Hematopoietic multipotent progenitor cell treated with erythropoietin and hydrocortisone succinate and interleukin-3 and kit ligand, for 8 days (in vitro differentiated cells): ENCODE measurements around the gene HOXA2.
A peak's percentile ranks its signal among the peaks of the same experiment; 100 is the strongest.

Experiments
- DNase-seq: peaks from one replicate; pipeline ENCODE4 v3.0.0-alpha.2; 2015

HOXA2 gene

DNA sequence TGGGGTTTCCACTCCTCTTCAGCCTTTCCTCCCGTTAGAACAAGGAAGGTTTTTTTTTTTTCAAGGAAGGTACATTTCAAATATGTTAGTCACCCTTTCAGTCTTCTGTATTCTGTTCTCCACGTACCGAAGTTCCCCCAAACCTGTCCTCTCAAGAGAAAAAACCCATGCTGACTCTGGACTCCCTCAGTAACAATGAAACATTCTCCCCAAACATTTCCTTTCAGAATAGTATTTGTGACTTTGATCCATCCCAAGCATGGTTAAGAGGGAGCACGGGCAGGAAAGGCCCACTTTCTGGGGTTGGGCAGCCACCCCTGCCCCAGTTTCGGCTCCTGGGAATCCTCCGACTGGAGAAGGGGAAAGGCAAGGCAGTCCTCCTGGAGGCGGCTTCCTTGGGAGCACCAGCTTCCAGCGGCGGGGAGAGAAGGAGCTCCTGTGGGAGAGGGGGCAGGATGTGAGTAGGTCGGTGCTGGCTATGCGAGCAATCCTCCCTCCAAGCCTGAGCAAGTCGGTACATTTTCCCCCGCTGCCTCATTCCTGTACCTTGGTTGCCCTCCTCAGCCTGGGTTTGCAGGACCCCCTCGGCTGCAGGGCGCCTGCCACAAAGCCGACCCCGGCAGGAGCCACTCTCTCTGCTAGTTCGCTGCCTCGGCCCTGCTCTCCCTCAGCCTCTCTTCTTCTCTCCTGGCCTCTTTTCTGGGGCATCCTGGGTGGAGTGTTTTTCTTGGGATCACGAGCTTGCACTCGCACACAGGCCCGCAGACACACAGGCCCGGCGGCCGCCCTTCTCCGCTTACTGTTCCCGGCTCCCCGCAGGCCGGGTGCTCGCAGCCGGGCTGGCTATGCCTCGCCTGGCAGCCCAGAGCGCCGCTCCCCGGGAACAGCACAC lies 4.6 kb downstream of the HOXA2 start:
- no peak for DNase-seq

DNA sequence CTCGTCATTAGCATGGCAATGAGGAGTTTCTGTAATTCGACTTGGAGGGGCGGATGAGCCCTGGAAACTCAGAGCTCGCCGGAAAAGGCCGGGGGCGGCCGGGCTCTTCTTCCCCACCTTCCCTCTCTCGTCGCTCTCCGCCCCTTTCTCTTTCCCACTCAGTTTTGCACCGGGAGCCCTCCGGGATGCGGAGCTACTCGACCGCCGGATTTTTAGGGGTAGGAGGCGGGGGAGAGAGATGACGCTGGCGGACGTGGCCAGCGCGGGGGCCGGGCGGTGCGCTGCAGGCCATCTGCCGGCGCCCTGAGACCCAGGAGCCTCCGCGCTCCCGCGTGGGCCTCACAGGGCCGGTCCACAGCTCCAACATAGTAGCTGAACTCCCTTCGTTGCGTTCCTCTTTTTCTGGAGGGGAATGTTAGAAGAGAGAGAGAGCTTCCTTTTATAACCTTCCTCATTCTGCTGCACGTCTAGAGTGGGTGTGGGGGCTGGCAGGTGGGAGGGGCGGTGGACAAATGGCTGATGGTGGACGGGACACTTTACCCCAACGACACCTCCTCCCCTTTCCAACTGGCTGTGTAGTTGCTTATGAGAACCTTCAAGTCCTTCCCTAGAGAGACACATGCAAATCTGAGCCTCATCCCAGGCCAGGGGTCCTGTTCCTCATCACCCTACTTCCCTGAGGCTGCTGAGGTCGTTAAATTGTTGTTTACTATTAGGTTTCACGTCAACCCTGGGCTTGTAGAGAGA lies 5.5 kb downstream of the HOXA2 start:
- no peak for DNase-seq

DNA sequence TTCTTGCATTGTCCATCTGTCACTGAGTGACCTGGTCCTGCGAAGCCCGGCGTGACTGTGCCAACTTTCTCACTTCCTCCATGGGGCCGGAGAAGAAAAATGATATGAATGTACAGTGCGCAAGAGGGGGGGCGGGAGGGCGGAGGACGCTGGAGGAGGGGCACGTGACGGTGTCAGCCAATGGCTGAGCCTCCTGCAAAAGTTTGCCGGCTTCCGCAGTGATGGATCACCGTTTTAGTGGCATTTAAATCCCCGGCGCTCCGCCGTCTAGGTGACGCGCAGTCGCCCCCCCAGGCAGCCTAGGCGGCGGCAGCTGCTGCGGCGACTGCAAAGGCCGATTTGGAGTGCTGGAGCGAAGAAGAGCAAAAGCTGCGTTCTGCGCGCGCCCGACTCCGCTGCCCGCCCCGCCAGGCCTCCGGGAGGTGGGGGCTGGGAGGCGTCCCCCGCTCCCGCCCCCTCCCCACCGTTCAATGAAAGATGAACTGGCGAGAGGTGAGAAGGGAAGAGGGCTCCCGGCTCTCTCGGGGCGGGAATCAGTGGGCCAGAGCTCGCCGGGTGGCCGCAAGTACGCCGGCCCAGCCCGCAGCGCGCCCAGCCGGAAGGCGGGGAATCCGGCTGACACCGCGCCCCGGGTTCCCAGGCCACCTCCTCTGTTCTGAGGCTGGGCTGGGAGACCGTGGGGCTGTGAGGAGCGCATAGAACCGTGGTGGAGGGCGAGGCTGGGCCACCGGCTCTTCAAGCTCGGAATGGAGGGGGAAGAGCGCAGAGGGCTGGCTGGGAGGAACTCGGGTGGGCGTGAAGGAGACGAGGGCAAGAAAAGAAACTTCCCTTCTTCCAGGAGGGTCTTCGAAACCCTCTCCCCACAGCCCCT lies 6.4 kb downstream of the HOXA2 start, which contains the start of gene HOXA1:
Gene HOXA1, minus strand, starts transcription at position 104 of the 871 bp plus-strand sequence. Its CDS starts 88 bp downstream, at position 16.
- DNase-seq, result peak; percentile 72

DNA sequence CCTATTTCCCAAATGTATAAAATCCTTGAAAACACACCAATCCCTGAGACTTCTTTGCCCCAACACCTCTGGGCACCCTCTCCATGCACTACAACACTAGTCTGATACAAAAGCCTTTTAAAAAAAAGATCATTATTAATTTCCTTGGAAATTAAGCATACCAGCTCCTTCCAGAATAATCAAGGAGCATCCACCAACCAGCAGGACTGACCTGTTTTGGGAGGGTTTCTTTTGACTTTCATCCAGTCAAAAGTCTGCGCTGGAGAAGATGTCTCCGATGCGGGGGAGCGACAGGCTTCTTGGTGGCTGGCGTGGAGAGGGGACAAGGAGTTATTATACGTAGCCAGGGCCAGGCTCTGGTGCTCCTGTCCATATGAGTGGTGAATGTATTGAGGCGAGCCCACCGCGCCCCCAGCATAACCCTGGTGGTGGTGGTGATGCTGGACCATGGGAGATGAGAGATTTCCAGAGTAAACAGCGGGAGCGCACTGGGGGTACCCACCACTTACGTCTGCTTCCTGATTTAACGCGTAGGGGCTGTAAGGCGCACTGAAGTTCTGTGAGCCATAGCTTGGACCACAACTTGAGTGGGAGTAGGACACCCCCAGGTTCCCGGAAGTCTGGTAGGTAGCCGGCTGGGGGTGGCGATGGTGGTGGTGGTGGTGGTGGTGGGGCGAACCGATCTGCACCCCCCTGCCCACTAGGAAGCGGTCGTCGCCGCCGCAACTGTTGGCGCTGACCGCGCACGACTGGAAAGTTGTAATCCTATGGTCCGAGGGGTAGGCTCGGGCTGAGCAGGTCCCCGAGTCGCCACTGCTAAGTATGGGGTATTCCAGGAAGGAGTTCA lies 7.2 kb downstream of the HOXA2 start:
- no peak for DNase-seq

DNA sequence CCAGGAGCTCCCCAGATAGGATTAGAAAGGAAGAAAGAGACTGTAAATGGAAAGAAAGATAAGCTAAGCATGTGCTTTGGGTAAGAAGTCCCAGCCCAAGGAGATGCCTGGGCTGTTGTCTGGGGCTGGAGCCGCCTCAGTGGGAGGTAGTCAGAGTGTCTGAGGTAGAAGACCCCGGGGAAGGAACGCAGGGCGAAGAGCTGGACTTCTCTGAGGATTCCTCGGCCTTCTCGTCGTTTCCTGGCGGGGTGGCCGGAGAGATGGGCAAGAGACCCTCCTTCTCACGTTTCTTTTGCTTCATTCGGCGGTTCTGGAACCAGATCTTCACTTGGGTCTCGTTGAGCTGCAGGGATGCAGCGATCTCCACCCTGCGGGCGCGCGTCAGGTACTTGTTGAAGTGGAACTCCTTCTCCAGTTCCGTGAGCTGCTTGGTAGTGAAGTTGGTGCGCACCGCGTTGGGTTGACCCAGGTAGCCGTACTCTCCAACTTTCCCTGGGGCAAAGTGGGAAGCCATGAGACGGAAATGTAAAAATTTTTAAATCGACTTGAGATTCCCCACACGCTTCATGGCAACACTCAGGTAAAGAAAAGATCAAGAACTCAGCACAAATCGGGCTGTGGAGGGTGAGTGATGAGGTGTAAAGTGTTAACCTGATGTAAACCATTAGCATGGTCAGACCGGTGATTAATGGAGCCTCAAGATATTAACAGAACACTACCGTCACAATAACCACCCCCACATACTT lies 8.0 kb downstream of the HOXA2 start:
- no peak for DNase-seq

DNA sequence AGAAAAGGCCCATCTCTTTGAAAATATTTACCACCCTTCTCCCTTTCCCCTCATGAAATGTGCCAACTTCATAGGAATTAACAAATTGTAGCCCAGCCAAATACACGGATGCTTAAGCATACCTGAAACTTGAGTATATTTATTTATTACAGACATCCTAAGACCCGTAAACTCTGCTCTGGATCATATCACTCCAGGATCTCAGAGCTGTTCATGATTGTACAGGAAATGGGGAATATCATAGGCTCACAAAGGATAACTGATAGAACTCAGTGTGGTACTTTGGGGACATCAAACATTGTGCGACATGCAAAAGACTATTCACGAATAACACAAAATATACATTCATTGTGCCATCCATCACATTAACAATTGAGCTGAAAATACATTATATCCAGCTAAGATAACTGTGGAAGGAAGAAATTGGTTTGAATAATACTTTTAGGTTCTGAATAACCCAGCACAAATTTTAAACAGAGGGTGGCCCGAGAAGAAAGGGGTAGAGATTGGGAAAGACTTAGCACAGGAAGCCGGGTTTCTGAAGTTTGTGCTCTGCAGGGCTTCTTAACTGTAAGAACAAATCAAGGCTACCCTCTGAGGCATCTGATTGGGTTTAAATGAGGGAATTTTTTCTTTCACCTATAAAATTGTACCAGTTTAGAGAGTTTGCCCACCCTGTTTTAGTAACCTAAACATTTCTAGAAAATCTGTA lies 9.1 kb downstream of the HOXA2 start:
- no peak for DNase-seq

DNA sequence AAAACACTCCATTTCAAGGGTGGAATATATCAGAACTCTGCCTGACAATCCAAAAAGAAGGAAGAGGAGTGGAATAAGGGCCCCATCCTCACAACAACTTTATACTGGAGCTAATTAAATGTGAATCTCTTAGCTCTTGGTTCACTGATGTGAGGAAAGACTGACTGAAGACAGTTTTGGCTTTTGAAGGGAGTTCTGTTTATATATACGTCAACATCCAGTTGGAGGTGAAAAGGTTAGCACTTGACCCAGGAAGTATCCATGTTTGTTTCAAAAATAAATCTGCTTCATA lies 9.7 kb downstream of the HOXA2 start:
- DNase-seq, result no peak

DNA sequence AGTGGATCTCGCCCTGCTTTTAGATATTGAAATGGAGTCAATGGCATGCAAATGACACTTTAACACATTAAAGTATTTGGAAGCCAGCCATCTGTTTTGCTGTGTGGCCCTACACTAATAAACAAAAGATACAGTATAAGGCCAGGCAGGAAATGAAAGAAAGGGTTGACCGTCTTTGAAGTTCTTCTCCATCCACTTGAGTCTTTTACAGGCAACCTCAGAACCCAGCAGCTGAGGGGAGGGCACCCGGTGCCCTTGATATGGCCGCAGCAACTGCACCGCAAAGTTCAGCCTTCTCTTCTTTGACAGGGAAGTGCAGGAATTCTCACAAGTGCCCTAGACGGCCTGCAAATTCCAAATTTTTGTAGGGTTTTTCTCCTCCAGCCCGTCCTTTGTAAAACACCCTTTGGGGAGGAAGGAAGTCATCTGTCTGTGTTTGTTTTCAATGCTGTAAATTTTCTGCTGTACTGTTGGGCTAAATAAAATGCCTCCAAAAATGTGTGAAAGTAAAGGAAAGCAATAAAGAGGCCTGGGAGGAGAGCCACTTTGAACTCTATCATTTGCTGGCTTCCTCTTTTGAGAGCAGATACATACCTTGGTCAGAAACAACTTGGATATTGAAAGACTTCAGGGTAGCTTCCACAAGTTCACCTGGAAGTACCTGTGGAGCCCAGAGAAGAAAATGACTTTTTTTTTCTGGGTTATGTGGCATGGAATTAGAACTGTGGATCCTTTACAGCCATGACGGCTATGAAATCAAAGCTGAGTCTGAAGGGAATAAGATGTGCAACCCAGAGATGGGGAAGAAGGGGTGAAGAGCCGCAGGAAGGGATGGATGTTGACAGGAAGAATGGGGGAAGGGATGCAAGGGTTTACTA lies 10.3 kb downstream of the HOXA2 start:
- no peak for DNase-seq

DNA sequence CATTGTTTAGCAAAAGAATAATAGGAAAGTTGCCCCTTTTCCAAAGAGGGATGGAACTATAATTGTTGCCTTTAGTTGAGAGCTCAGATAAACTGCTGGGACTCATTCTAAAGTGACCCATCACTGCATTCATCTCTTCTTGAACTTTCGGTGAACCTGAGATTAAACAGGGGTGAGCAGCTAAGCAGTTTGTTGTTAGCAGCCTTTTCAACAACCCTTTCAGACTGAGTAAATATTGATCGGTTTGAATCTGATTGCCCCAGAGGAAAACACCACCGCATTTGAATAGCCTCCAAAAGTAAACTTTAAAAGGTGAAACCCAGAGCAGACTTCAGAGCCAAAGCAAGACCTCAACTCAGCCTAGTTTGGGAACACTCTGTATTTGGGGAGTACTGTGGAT lies 11.4 kb downstream of the HOXA2 start:
- no peak for DNase-seq

DNA sequence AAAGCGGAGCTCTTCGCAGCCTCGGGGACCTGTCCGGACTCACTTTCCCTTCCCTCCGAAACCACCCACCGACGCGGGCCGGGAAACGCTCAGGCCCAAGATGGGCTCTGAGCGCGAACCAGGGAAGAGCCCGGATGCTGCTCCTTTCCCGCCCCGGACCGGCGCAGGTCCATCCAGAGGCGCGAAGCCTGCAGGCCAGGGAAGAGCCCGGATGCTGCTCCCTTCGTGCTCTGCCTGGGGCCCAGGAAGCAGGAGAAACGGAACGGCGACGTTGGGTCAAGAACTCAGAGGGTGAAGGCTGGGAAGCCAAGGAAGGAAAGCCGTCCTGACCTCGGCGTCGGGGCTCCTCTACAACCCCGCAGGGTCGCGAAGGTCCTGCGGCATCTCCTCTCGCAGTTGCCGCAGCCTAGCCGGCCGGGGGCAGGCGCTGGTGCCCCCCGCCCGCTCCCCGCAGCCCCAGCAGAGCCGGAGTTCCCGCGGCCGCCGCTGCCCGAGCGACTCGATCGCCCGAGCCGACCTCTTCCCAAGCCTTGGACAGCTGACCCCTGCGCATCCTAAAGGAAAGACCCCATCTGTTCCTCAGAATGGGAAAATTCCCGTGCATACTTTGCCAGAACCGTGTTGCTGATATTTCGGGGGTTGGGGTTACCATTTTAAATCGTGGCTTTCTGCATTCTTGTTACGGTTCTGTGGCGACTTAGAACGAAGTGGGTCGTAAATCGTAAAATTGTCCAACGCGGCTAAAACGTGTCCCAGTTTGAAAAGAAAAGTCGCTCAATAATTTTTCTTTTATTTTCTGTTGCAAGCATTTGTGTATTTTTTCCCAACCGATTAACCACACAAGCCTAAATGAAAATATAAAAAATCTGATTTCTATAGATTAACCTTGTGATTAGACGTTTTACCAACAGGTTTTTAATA lies 14.2 kb downstream of the HOXA2 start:
- no peak for DNase-seq

DNA sequence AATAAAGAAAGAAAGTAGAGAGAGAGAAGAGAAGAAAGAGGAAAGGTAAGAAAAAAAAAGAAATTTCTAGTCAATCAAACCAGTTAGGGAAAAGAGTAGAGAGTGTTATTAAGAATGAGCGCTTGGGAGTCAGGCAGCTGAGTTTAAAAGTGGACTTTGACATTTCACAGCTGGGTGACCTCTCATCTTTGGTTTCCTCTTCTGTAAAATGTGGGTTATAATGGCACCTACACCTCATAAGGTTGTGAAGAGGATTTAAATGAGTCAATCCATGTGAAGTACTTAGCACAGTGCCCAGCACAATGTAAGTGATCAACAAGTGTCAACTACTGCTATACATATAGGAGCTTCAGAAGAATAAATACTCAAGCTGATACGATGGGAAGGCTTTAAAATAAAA lies 18.8 kb downstream of the HOXA2 start:
- DNase-seq, result no peak

DNA sequence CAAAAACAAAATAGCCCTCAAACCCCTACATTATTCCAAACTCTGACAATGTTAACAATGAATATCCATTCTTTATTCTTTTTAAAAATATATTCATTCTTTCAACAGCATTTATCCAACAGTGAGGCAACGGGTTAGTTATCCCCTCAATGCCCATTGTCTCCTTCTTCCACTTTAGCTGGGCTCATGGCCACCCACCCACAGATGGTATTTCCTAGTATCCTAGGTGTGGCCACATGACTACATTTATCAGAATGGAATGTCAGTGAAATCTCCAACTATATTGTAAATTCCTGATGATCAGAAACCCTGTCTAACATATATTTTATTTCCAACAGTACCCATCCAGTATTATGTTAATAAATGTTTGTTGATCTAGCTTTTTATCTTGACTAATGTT lies 20.3 kb downstream of the HOXA2 start:
- DNase-seq, result no peak

DNA sequence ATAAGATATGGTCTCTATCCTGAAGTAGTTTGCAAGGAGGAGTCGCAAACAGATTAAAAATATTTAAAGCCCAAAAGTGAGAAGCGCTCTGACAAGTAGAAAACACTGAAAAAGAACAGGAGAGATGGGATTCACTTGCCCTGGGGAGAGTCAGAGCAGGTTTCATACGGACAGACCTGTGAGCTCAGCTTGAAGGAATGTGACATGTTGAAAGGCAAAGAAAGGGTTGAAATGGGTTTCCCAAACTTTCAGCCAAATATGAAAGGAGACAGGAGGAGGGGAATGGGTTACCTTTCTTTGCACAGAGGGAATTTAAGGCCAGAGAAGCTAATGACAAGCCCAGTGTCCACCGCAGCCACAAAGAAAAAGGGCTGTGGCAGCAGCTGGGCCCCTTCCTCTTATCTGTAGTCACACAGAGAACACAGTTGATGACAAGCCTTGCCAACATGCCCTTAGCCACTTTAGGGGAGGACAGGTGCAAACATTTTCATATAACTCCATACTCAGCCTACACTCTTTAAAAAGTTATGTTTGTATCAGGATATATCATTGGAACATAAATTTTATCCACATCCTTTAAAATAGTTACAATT lies 21.5 kb downstream of the HOXA2 start:
- peak; percentile 66 for DNase-seq

DNA sequence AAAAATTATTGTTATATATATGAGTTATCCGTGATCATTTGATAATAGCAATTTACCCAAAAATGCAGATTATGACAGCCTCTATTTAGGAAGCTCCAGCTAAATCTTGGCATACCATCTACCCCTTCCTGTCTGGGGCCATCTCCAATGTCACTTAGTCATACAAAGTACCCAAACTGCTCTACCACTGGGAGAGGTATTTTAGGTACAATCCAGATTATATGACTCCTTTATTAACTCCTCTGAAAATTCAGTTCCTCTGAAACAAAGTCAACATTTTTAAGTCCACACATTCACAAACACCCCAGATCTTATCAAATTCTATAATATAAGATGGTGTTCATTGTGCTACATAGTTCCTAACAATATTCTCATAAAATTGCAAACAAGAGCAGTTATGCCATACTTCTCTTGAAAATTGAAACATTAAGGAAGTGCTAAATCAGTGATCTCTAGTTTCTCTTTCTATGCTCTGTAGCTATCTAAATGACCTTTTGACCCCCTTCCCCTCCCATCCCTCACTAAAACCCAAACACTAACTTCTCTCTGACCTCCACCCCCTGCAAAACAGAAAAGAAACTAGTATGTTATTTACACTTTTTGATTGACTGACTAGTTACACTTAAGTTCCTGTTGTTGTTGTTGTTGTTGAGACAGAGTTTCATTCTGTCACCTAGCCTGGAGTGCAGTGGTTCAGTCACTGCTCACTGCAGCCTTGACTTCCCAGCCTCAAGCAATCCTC lies 23.1 kb downstream of the HOXA2 start:
- DNase-seq, result no peak

DNA sequence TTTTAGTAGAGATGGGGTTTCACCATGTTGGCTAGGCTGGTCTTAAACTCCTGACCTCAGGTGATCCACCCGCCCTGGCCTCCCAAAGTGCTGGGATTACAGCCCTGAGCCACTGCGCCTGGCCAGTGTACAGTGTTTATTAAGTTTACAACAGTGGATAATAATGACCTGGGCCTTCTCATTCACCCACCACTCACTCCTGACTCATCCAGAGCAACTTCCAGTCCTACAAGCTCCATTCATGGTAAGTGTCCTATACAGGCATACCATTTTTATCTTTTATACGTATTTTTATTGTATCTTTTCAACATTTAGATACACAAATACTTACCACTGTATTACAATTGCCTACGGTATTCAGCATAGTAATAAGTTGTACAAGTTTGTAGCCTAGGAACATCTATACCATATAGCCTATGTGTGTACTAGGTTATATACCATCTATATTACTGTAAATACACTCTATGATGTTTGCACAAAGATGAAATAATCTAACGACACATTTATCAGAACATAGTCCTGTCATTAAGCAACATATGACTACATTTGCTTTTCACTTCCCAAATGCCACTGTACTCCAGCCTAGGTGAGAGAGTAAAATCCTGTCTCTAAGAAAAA lies 23.8 kb downstream of the HOXA2 start:
- DNase-seq, result no peak

DNA sequence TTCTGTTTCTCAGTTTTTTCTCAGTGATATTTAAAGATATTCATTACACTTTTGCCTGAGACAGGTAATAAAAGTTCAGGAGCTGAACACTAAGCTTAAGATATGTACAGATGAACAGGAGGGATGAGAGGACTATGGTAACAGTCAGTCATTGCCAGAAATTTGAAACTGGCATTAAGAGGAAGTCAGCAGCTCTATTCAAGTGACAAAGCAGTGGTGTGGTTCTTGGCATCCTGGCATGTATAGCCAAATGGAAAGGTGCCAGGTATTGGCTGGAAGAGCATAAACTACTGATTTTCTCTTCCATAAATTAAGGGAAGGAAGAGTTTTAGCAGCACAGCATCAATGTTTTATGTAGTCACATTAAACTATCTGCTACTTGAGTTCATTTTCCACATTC lies 29.4 kb downstream of the HOXA2 start:
- DNase-seq, result no peak
